HL-60 (cell line): Measurements from ENCODE around the gene APOL3.
"Not testable (repeated sequence)": the region's sequence is repeated elsewhere in the genome, so short reads cannot be mapped to it uniquely, and the experiment has no call there.

ENCODE experiments used
- DNase-seq, 2 experiments: peaks; one replicate each; pipeline ENCODE4 v3.0.0-alpha.2; 2010 to 2020; ENCODE audit warnings: low read depth in 1 of 2, low spot score in 1 of 2
- H3K27ac ChIP-seq: fragments of 250-450 bp; sonication (Bioruptor Pico); replicated peaks from 2 replicates; pipeline ENCODE4 v1.5.1; 2020; ENCODE audit warnings: mild to moderate bottlenecking, moderate library complexity
- H3K27me3 ChIP-seq: fragments of 250-450 bp; sonication (Bioruptor Pico); 2 replicates; pipeline ENCODE4 v1.5.1; 2021; ENCODE audit warnings: mild to moderate bottlenecking, moderate library complexity; ENCODE audit not compliant: insufficient read depth, poor library complexity, severe bottlenecking
- H3K4me3 ChIP-seq: replicated peaks from 2 replicates; pipeline ENCODE4 v1.5.1; 2011; ENCODE audit warnings: mild to moderate bottlenecking, control low read depth, low read length; ENCODE audit not compliant: insufficient read depth
- GABPA ChIP-seq: IDR thresholded peaks from 2 replicates; pipeline ENCODE4 v1.6.1; 2012; ENCODE audit warnings: low read depth
- POLR2AphosphoS5 ChIP-seq: IDR thresholded peaks from 2 replicates; pipeline ENCODE4 v1.6.1; 2012; ENCODE audit warnings: low read depth
- REST ChIP-seq: IDR thresholded peaks from 2 replicates; pipeline ENCODE4 v1.6.1; 2012; ENCODE audit warnings: low read depth; ENCODE audit not compliant: insufficient replicate concordance
- SPI1 ChIP-seq: IDR thresholded peaks from 2 replicates; pipeline ENCODE4 v1.6.1; 2012; ENCODE audit warnings: low read depth, mild to moderate bottlenecking, borderline replicate concordance
- TF ChIP-seq, protein P1 (sequence below): IDR thresholded peaks from one replicate; pipeline ENCODE4 v1.5.1; 2011; ENCODE audit warnings: low read length, control low read depth, inconsistent platforms; ENCODE audit not compliant: insufficient read depth

Gene APOL3

DNA sequence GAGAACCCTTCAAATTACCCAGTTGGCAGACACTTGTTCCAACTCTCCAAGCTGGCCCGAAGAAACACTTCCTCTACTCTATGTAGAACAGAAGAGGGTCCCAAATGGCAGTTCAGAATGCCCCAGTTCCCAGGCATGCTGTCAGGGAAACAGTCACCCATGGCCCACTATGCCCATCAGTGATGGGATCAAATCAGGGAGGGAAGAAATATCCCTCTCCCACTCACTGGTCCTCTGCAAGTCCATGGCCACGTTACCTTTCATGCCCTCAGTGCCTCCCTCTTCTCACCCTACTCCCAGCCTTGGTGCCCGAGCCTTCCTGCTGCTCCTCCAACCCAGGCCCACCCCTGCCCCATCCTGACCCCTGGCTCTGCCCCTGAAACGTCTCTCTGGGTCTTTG lies 16.6 kb downstream of the APOL3 start:
- H3K27ac ChIP-seq: no peak overlapping the region
- TF ChIP-seq REST: no peak
- TF ChIP-seq, protein P1, sequence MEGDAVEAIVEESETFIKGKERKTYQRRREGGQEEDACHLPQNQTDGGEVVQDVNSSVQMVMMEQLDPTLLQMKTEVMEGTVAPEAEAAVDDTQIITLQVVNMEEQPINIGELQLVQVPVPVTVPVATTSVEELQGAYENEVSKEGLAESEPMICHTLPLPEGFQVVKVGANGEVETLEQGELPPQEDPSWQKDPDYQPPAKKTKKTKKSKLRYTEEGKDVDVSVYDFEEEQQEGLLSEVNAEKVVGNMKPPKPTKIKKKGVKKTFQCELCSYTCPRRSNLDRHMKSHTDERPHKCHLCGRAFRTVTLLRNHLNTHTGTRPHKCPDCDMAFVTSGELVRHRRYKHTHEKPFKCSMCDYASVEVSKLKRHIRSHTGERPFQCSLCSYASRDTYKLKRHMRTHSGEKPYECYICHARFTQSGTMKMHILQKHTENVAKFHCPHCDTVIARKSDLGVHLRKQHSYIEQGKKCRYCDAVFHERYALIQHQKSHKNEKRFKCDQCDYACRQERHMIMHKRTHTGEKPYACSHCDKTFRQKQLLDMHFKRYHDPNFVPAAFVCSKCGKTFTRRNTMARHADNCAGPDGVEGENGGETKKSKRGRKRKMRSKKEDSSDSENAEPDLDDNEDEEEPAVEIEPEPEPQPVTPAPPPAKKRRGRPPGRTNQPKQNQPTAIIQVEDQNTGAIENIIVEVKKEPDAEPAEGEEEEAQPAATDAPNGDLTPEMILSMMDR: no peak
- TF ChIP-seq GABPA: no peak
- TF ChIP-seq POLR2AphosphoS5: no peak
- TF ChIP-seq SPI1: no peak
- no peak for DNase-seq
- no peak overlapping the region for H3K4me3 ChIP-seq
- peaks cover 3% of the 10 kb centered on the region for H3K27me3 ChIP-seq

DNA sequence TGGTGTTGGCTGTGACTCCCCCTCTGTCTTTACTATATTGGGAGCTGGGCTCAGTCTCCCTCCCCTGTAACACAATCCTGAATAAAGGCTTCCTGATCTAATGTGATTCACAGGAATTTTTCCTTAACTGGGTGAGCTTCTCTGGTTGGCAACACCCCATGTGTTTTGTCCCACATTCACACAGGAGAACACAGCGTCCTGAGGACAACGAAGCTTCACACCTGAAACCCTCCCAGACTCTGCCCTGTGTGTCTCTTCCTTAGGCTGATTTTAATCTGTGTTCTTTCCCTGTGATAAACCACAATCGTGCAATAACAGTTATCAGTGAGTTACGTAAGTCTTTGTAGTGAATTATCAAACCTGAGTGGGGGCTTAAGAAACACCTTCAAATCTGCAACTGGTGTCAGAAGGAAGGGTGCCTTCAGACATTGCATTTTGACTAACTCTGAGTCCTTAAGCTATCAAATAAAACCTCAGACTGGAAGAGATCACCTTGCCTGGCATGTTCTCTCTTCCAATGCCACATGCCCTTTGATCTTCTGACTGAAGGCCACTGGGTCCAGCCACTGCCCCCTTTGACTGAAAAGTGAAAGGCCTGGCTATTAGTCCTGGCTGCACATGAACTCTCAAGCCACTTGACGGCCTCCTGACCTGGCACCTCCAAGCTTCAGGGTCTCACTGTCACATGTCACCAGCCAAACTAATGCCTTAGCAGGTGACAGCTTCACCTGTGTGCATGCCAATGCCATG lies 17.3 kb downstream of the APOL3 start:
- no peak overlapping the region for H3K4me3 ChIP-seq
- no peak for DNase-seq
- H3K27ac ChIP-seq: no peak overlapping the region
- no peak for TF ChIP-seq REST
- no peak for TF ChIP-seq SPI1
- TF ChIP-seq POLR2AphosphoS5: no peak
- TF ChIP-seq, protein P1: no peak
- TF ChIP-seq GABPA: no peak
- peaks cover 3% of the 10 kb centered on the region for H3K27me3 ChIP-seq

- DNase-seq: no peak
- TF ChIP-seq POLR2AphosphoS5: no peak
- no peak for TF ChIP-seq REST
- no peak for TF ChIP-seq SPI1
- H3K4me3 ChIP-seq: no peak overlapping the region
- no peak overlapping the region for H3K27ac ChIP-seq
- H3K27me3 ChIP-seq: peaks cover 3% of the 10 kb centered on the region
Measured at GRCh38 chr22:36141481-36141880, 19.1 kb downstream of the APOL3 start.

- DNase-seq, H3K27ac ChIP-seq, H3K4me3 ChIP-seq, H3K27me3 ChIP-seq: not testable (repeated sequence)
Measured at GRCh38 chr22:36138709-36139108, 21.8 kb downstream of the APOL3 start.
